ENCODE results near the gene SCN4A. TPM values are rescaled to one million over a fixed set of nuclear protein-coding genes. Genes with fewer than 3 reads are reported as not detected.

The SCN4A gene
- total RNA-seq, 1 donor from 2014 or later: 0.95 TPM

DNA sequence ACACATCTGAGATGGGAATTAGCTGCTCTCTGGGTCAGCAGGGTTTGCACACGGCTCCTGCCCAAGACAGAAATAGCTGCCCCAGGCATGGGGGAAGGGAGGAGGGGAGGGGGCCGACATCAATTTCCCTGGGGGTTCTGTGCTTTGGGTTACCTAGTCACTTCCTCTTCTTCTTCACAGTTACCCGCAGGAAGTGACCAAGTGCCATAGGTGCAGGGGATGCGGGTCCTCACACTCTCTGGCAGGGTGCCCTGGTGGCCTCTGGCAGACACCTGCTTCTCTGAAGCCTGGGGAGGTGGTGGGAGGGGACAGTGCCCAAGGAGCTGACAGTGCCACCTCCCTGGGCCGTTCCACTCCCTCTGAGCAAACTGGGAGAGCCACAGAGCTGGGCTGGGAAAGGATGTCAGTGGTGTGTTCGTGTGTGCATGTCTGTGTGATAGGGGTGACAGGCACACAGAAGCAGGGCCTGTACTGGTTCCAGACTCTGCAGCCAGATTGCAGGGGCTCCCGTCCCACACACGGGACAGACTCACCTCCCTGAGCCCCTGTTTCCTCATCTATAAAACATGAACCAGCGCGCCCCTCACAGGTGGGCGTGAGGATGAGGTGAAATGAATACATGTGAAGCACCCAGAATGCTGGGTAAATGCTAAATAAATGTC is 18.2 kb downstream of the SCN4A start:
- TF ChIP-seq, protein P1, sequence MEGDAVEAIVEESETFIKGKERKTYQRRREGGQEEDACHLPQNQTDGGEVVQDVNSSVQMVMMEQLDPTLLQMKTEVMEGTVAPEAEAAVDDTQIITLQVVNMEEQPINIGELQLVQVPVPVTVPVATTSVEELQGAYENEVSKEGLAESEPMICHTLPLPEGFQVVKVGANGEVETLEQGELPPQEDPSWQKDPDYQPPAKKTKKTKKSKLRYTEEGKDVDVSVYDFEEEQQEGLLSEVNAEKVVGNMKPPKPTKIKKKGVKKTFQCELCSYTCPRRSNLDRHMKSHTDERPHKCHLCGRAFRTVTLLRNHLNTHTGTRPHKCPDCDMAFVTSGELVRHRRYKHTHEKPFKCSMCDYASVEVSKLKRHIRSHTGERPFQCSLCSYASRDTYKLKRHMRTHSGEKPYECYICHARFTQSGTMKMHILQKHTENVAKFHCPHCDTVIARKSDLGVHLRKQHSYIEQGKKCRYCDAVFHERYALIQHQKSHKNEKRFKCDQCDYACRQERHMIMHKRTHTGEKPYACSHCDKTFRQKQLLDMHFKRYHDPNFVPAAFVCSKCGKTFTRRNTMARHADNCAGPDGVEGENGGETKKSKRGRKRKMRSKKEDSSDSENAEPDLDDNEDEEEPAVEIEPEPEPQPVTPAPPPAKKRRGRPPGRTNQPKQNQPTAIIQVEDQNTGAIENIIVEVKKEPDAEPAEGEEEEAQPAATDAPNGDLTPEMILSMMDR (IDR thresholded peaks at IDR 0.05; ENCODE audit: unreplicated experiment): no peak
- H3K4me3 Mint-ChIP-seq (ENCODE audit: unreplicated experiment): no peak overlapping the region
- peaks cover 5% of the 10 kb centered on the region for H3K27me3 Mint-ChIP-seq (ENCODE audit: unreplicated experiment)

DNA sequence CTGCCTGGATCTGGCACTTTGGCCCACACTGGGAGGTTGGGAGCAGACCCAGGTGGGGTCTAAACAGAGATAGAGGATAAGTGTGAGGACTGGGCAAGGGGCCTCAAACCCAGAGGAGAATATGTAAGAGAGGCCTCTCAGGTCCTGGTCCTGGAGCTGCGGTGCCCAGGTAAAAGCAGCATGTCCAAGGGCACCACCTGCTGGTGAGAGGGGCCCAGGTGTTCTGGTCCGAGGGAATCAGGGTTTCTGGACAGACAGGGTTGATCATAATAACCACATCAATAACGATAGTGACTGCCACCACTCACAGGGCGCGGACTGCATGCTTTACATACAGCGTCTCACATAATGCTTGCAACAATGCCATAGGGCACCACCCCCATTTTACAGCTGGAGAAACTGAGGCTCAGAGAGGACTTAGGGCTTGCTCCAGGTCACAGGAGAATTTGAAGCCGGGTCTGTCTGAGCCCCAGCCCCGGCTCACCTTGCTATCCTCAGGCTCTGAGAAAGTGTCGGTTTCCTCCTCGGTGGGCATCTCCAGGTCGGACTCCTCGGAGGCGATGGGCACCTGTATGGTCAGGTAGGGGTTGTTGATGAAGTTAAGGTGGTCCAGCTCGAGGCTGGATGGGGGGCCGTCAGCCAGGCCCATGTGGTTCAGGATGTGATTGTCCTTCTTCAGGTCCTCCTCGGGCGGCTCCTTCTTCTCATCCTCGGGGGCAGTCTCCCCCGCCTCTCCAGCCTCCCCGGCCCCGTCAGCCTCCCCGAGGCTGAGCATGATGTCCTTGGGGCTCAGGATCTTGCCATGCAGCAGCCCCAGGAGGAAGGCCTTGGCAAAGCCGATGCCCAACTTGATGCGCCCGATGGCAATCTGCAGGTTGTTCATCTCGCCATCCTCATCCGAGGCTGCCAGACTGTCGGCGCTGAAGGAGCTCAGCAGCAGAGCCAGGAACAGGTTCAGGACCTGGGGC is 21.5 kb downstream of the SCN4A start:
- Mint-ChIP-seq H3K4me3 (ENCODE audit: unreplicated experiment) (no peak overlapping the region), H3K27me3 (ENCODE audit: unreplicated experiment) (peaks cover 3% of the 10 kb centered on the region), H3K9me3 (ENCODE audit: unreplicated experiment) (no peaks in the 10 kb centered on the region), H3K4me1 (ENCODE audit: unreplicated experiment) (no peaks in the 10 kb centered on the region), H3K27ac (ENCODE audit: unreplicated experiment) (no peak overlapping the region), H3K36me3 (ENCODE audit: low read depth, unreplicated experiment) (no peaks in the 10 kb centered on the region)
- TF ChIP-seq, protein P1 (IDR thresholded peaks at IDR 0.05; ENCODE audit: unreplicated experiment): no peak
- peak; percentile 33 for DNase-seq (ENCODE audit: low spot score)

More for the DNA sequence above, 18.2 kb downstream of the SCN4A start:
- H3K27ac Mint-ChIP-seq (ENCODE audit: unreplicated experiment): no peak overlapping the region
- no peaks in the 10 kb centered on the region for H3K4me1 Mint-ChIP-seq (ENCODE audit: unreplicated experiment)
- no peaks in the 10 kb centered on the region for H3K9me3 Mint-ChIP-seq (ENCODE audit: unreplicated experiment)
- H3K36me3 Mint-ChIP-seq (ENCODE audit: low read depth, unreplicated experiment): no peaks in the 10 kb centered on the region
- no peak for DNase-seq (ENCODE audit: low spot score)

DNA sequence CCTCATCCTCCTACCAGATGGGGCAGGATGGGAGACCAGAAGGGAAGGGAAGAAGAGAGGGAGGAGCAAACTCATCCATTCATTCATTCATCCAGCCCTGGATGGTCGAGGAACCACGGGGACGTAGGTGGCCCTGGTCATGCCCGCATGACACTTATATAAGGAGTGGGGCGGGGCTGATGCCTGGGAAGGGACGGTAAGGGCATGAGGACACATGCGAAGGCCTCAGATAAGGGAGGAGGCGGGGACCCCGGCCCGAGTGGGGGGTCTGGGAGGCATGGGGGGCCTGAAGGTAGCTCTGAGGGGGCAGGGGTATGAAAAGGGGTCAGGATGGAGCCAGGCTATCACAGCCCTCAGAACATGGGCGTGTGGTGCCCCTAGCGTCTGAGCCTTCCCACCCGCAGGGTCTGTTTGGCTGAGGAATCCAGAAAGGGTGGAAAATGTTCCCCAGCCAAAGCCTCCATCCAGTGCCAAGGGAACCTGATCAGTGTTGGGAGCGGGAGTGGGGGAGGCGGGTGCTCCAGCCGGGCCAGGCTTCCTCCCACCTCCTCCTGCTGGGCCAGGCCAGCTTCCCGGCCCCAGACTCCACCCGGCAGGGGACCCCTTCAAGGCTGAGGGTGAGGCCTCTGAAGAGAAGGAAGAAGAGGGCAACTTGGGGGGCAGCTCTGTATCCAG is 23.0 kb downstream of the SCN4A start:
- H3K9me3 Mint-ChIP-seq (ENCODE audit: unreplicated experiment): no peaks in the 10 kb centered on the region
- H3K4me1 Mint-ChIP-seq (ENCODE audit: unreplicated experiment): no peaks in the 10 kb centered on the region
- H3K4me3 Mint-ChIP-seq (ENCODE audit: unreplicated experiment): no peak overlapping the region
- TF ChIP-seq, protein P1 (IDR thresholded peaks at IDR 0.05; ENCODE audit: unreplicated experiment): no peak
- H3K36me3 Mint-ChIP-seq (ENCODE audit: low read depth, unreplicated experiment): no peaks in the 10 kb centered on the region
- peaks cover 5% of the 10 kb centered on the region for H3K27me3 Mint-ChIP-seq (ENCODE audit: unreplicated experiment)
- H3K27ac Mint-ChIP-seq (ENCODE audit: unreplicated experiment): no peak overlapping the region
- no peak for DNase-seq (ENCODE audit: low spot score)

DNA sequence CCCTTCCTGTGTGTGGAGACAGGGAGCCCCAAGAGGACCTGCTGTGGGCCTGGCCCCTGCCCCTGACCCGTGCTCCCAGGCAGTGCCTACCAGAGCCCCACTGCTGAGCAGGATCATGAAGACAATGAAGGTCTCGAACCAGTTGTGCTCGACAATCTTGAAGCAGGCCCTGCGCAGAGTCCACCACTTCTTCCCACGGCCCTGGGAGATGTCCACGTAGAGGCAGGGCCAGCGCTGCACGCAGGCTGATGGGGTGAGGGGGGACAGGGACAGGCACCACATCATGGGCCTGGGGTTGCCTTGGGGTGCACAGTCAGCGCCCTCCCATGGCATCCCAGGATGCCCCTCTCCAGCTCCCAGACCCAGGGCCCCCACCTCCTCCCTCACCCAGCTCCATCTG is 24.2 kb downstream of the SCN4A start:
- Mint-ChIP-seq H3K9me3 (ENCODE audit: unreplicated experiment) (no peaks in the 10 kb centered on the region), H3K27ac (ENCODE audit: unreplicated experiment) (no peak overlapping the region), H3K27me3 (ENCODE audit: unreplicated experiment) (peaks cover 5% of the 10 kb centered on the region), H3K4me1 (ENCODE audit: unreplicated experiment) (no peaks in the 10 kb centered on the region), H3K36me3 (ENCODE audit: low read depth, unreplicated experiment) (no peaks in the 10 kb centered on the region), H3K4me3 (ENCODE audit: unreplicated experiment) (no peak overlapping the region)
- TF ChIP-seq, protein P1 (IDR thresholded peaks at IDR 0.05; ENCODE audit: unreplicated experiment): no peak
- DNase-seq (ENCODE audit: low spot score): no peak
